A549 (cell line): Measurements from ENCODE around the gene ANKRD11. TPM values are rescaled to one million over a fixed set of nuclear protein-coding genes. Genes with fewer than 3 reads are reported as not detected.
"Not testable (repeated sequence)": the region's sequence is repeated elsewhere in the genome, so short reads cannot be mapped to it uniquely, and the experiment has no call there.

Source experiments
- ATAC-seq, 2 experiments: fragments of 200-7000 bp in 1 of 2; fragments of >200 bp in 1 of 2; cut with Nextera tagmentation in 1 of 2; cut with Tn5 transposase in 1 of 2; 3 replicates each; pipeline versions ENCODE4 v1.8.0 to v1.9.1; 2018 to 2020; ENCODE audit warnings: mild to moderate bottlenecking in 1 of 2, moderate library complexity in 1 of 2
- CTCF ChIA-PET: fragments of 300-600 bp; sonication (Branson Sonifier 250); formaldehyde crosslinking; extraction: SDS; loops from one replicate; lab custom pipeline; 2021; ENCODE audit warnings: antibody characterized with exemption, inconsistent platforms; lab: Yijun Ruan, JAX
- POLR2A ChIA-PET: fragments of 350-600 bp; formaldehyde crosslinking; extraction: SDS; loops from one replicate; lab custom pipeline; 2021; ENCODE audit warnings: antibody characterized with exemption, inconsistent platforms; lab: Yijun Ruan, JAX
- DNase-seq, 2 experiments: peaks; one replicate each; pipeline versions ENCODE4 v3.0.0 to v3.0.0-alpha.2; 2011 to 2016; ENCODE audit warnings: low read depth in 1 of 2, low spot score in 1 of 2
- FAIRE-seq: peaks from 2 replicates; lab custom pipeline; 2011; peaks lifted over from hg19 to GRCh38; lab: Jason Lieb, UNC
- H3K27ac ChIP-seq, 2 experiments: fragments of >200 bp; sonication (Bioruptor Twin); formaldehyde crosslinking; 3 replicates each; pipeline ENCODE4 v1.5.1; 2016 to 2017
- H3K4me1 ChIP-seq: fragments of >200 bp; sonication (Bioruptor Twin); formaldehyde crosslinking; 3 replicates; pipeline ENCODE4 v1.6.1; 2016
- H3K4me2 ChIP-seq: fragments of >200 bp; sonication (Bioruptor Twin); formaldehyde crosslinking; 3 replicates; pipeline ENCODE4 v1.6.1; 2016
- H3K4me3 ChIP-seq: fragments of >200 bp; sonication (Bioruptor Twin); formaldehyde crosslinking; 3 replicates; pipeline ENCODE4 v1.5.1; 2016
- H3K9me3 ChIP-seq: fragments of >200 bp; sonication (Bioruptor Twin); formaldehyde crosslinking; 3 replicates; pipeline ENCODE4 v1.6.1; 2016
- CBX8 ChIP-seq: fragments of 200-600 bp; sonication (generic); IDR thresholded peaks from 2 replicates; pipeline ENCODE4 v1.6.1; 2016
- CEBPB ChIP-seq, 2 experiments: fragments of >200 bp in 1 of 2; sonication (Bioruptor Twin) in 1 of 2; formaldehyde crosslinking in 1 of 2; IDR thresholded peaks; 2 replicates each; pipeline ENCODE4 v1.6.1; 2012 to 2016
- EHMT2 ChIP-seq: fragments of 200-600 bp; sonication (generic); IDR thresholded peaks from 2 replicates; pipeline ENCODE4 v1.6.1; 2016; ENCODE audit warnings: antibody characterized with exemption, low read depth, mild to moderate bottlenecking, moderate library complexity
- ESRRA ChIP-seq: fragments of 150-350 bp; IDR thresholded peaks from 2 replicates; pipeline ENCODE4 v1.6.1; 2014; ENCODE audit warnings: mild to moderate bottlenecking, low read length, borderline replicate concordance
- GATA3 ChIP-seq: IDR thresholded peaks from 2 replicates; pipeline ENCODE4 v1.6.1; 2012; ENCODE audit warnings: borderline replicate concordance
- HOXA7 ChIP-seq: fragments of 250-450 bp; sonication (Bioruptor Pico); IDR thresholded peaks from 2 replicates; pipeline ENCODE4 v1.5.0; 2020; ENCODE audit warnings: mild to moderate bottlenecking, moderate library complexity
- HOXB13 ChIP-seq: fragments of 250-450 bp; sonication (Bioruptor Pico); IDR thresholded peaks from 2 replicates; pipeline ENCODE4 v1.5.0; 2020; ENCODE audit warnings: low read depth, mild to moderate bottlenecking, moderate library complexity
- JUNB ChIP-seq: fragments of >200 bp; sonication (Bioruptor Twin); formaldehyde crosslinking; IDR thresholded peaks from 2 replicates; pipeline ENCODE4 v1.6.1; 2016
- NFE2L2 ChIP-seq: fragments of 150-350 bp; conservative IDR thresholded peaks from 2 replicates; pipeline ENCODE4 v1.6.1; 2014; ENCODE audit warnings: low read length
- NPAS2 ChIP-seq: fragments of 250-450 bp; sonication (Bioruptor Pico); IDR thresholded peaks from 2 replicates; pipeline ENCODE4 v1.8.0; 2022; ENCODE audit warnings: mild to moderate bottlenecking, moderate library complexity, borderline replicate concordance
- NR3C1 ChIP-seq: fragments of >200 bp; sonication (Bioruptor Twin); formaldehyde crosslinking; IDR thresholded peaks from 3 replicates; pipeline ENCODE4 v1.6.1; 2017
- PHF8 ChIP-seq: fragments of 200-600 bp; sonication (generic); IDR thresholded peaks from 2 replicates; pipeline ENCODE4 v1.6.1; 2016; ENCODE audit warnings: low read depth, mild to moderate bottlenecking, antibody characterized with exemption, moderate library complexity, borderline replicate concordance
- RAD21 ChIP-seq, 2 experiments: fragments of >200 bp in 1 of 2; sonication (Bioruptor Twin) in 1 of 2; formaldehyde crosslinking in 1 of 2; IDR thresholded peaks in 1 of 2; conservative IDR thresholded peaks in 1 of 2; 2 replicates in 1 of 2; 3 replicates in 1 of 2; pipeline ENCODE4 v1.6.1; 2012 to 2018; ENCODE audit warnings: inconsistent platforms in 1 of 2
- RARB ChIP-seq: fragments of 250-450 bp; sonication (Bioruptor Pico); IDR thresholded peaks from 2 replicates; pipeline ENCODE4 v1.8.0; 2021; ENCODE audit warnings: mild to moderate bottlenecking, moderate library complexity
- SREBF2 ChIP-seq: fragments of 450-650 bp; IDR thresholded peaks from 2 replicates; pipeline ENCODE4 v1.6.1; 2014; ENCODE audit warnings: mild to moderate bottlenecking, moderate library complexity
- TP53 ChIP-seq: fragments of 250-450 bp; sonication (Bioruptor Pico); IDR thresholded peaks from 2 replicates; pipeline ENCODE4 v1.5.0; 2021; ENCODE audit warnings: mild to moderate bottlenecking, moderate library complexity
- ZSCAN20 ChIP-seq: fragments of 250-450 bp; sonication (Bioruptor Pico); IDR thresholded peaks from 2 replicates; pipeline ENCODE4 v1.8.0; 2022; ENCODE audit warnings: mild to moderate bottlenecking, moderate library complexity
- WGBS: methylation state at CpG from one replicate; pipeline ENCODE4 v1.1.6; 2017; ENCODE audit errors: missing lambda C conversion rate; 5-methylcytosine and 5-hydroxymethylcytosine counted together
- polyA plus RNA-seq, 4 experiments: library from polyadenylated mRNA; depleted of rRNA in 3 of 4; stranded (reverse); fragments of >200 nt; fragmentation: RNase III in 1 of 4; extraction: RNeasy Plus Mini Kit Qiagen cat#74134 plus additional on column Dnase treatment in 1 of 4; gene quantifications; 2 replicates in 3 of 4; 3 replicates in 1 of 4; pipeline ENCODE4 v1.2.3, GENCODE V29; 2011 to 2017
- TF ChIP-seq, protein P1 (sequence below): fragments of >200 bp; sonication (Bioruptor Twin); formaldehyde crosslinking; IDR thresholded peaks from 3 replicates; pipeline ENCODE4 v1.5.1; 2016
- TF ChIP-seq, protein P2 (sequence below): IDR thresholded peaks from 2 replicates; pipeline ENCODE4 v1.6.1; 2012
- TF ChIP-seq, protein P3 (sequence below): IDR thresholded peaks from 2 replicates; pipeline ENCODE4 v1.6.1; 2012; ENCODE audit warnings: low read depth, borderline replicate concordance

The ANKRD11 gene
- polyA plus RNA-seq, 2 of the 4 experiments (the other 2 are of a cell fraction): 53.6 to 54.9 TPM

DNA sequence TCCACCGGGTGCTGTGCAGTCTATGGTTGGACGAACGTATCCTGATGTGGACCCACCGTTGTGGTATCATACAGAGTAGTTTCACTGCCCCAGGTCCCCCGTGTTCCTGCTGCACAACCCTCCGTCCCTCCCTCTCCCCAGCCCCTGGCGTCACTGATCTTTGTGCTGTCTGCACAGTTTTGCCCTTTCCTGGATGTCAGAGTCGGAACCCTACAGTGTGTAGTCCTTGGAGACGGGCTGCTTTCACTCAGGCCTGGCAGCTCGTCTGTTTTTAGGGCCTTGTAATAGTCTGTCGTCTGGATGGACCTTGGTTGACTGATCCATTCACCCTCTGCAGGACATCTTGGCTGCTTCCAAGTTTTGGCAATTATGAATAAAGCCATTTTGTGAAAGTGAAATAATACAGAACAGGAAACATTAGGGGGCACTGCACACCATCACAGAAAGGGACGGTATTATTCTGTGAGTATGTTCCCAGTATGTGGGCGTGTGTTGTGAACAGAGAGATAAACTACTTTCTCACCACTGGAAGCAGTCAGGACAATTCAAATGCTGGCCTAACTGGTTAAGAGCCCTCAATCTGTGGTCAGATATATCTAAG, 156.9 kb downstream of the ANKRD11 start:
- peak overlapping the region; percentile 24; the same call in 1 of the 3 replicates for H3K4me2 ChIP-seq
- FAIRE-seq, POLR2A ChIA-PET, H3K9me3 ChIP-seq, H3K4me3 ChIP-seq: not testable (repeated sequence)
- DNase-seq (peak; percentile 65 to 74), ATAC-seq (peak; percentile 55 to 78; a peak in 5 of 6 replicates)
- TF ChIP-seq, protein P1, sequence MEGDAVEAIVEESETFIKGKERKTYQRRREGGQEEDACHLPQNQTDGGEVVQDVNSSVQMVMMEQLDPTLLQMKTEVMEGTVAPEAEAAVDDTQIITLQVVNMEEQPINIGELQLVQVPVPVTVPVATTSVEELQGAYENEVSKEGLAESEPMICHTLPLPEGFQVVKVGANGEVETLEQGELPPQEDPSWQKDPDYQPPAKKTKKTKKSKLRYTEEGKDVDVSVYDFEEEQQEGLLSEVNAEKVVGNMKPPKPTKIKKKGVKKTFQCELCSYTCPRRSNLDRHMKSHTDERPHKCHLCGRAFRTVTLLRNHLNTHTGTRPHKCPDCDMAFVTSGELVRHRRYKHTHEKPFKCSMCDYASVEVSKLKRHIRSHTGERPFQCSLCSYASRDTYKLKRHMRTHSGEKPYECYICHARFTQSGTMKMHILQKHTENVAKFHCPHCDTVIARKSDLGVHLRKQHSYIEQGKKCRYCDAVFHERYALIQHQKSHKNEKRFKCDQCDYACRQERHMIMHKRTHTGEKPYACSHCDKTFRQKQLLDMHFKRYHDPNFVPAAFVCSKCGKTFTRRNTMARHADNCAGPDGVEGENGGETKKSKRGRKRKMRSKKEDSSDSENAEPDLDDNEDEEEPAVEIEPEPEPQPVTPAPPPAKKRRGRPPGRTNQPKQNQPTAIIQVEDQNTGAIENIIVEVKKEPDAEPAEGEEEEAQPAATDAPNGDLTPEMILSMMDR: peak; percentile 45
- TF ChIP-seq RAD21 (conservative IDR thresholded peaks at IDR 0.05 in 1 of 2, IDR thresholded peaks at IDR 0.05 in 1 of 2): peak; percentile 62 to 82
- peak overlapping the region in 1 of 2 experiments; percentile 6; a peak in 3 of 6 replicates for H3K27ac ChIP-seq
- 66% methylated on average over 12 of the region's 13 CpGs for WGBS
- CTCF ChIA-PET: interaction anchor here (0.7 to 2.7 kb wide), 7 partner anchors 12 to 134 kb away, joined by 3 to 12 read pairs (median 4); no protein-coding TSS in a partner anchor
- H3K4me1 ChIP-seq: peaks cover 67% of the 10 kb centered on the region

DNA sequence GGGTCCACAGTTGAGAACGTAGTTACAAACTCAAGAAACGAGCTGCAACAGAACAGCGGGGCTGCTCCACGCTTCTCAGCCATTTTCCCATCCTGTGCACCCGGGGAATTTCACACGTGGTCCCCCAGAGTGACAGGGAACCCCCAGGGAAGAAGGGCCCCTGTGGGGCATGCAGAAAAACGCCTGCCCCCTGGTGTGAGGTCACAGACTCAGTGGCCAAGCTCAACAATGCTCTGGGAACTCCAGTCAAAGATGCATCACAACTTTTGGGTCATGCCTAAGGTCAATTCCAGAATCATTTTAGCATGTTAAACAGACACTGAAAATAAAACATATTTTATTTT, 157.5 kb downstream of the ANKRD11 start:
- DNase-seq (no peak), ATAC-seq (no peak), FAIRE-seq (no peak)
- Histone ChIP-seq H3K4me3 (no peak overlapping the region), H3K27ac (peak overlapping the region in 1 of 2 experiments; percentile 41; a peak in 3 of 6 replicates), H3K9me3 (no peaks in the 10 kb centered on the region), H3K4me1 (peaks cover 70% of the 10 kb centered on the region), H3K4me2 (no peak overlapping the region)
- TF ChIP-seq PHF8 (no peak), NFE2L2 (no peak), TP53 (CRISPR knock-in tag) (no peak), ESRRA (no peak), CBX8 (no peak), HOXA7 (CRISPR knock-in tag) (no peak), GATA3 (no peak), SREBF2 (no peak), ZSCAN20 (CRISPR knock-in tag) (no peak)
- TF ChIP-seq, protein P2, sequence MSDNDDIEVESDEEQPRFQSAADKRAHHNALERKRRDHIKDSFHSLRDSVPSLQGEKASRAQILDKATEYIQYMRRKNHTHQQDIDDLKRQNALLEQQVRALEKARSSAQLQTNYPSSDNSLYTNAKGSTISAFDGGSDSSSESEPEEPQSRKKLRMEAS: no peak
- TF ChIP-seq, protein P1: no peak
- TF ChIP-seq, protein P3, sequence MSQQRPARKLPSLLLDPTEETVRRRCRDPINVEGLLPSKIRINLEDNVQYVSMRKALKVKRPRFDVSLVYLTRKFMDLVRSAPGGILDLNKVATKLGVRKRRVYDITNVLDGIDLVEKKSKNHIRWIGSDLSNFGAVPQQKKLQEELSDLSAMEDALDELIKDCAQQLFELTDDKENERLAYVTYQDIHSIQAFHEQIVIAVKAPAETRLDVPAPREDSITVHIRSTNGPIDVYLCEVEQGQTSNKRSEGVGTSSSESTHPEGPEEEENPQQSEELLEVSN: no peak
- ChIA-PET POLR2A (no interaction called here), CTCF (interaction anchor here (0.7 to 2.0 kb wide), 6 partner anchors 12 to 134 kb away, joined by 3 to 8 read pairs (median 4); no protein-coding TSS in a partner anchor)
- WGBS: 65% methylated on average over 7 of the region's 7 CpGs

DNA sequence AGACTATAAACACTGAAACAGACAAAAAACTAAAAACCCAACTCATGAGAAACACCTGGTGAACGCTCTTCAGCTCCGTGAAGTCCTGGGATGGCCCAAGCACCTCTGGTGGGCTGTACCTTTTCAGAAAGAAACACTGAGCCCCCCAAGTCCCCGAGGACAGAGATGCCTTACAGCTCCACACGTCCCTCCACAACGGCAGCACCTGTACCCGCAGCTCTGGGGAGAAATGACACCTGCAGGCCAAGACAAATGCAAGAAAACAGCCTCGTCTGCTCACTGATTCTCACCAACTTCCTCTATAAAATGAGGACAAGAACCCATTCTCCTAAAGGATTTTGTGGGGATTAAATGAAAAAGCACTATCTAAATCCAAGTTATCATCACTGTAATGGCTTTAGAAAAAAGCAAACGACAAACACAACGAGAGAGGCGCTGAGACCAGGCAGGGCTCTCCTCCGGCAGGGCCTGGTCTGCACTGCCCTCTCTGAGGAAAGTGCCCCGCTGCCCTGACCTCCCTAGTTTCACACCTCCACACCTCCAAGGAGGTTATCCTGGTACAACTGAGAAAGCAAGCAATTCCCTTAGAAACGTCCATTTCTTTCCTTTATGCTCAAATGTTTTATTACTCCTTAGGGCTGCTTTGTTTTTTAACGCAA, 158.0 kb downstream of the ANKRD11 start:
- FAIRE-seq: no peak
- no peak overlapping the region for H3K4me3 ChIP-seq
- TF ChIP-seq NR3C1 (no peak), CEBPB (IDR thresholded peaks at IDR 0.05) (no peak), RARB (CRISPR knock-in tag) (no peak), EHMT2 (no peak), HOXB13 (CRISPR knock-in tag) (no peak), NPAS2 (CRISPR knock-in tag) (no peak), JUNB (no peak)
- TF ChIP-seq, protein P3: no peak
- H3K4me1 ChIP-seq: peaks cover 75% of the 10 kb centered on the region
- H3K9me3 ChIP-seq: no peaks in the 10 kb centered on the region
- H3K4me2 ChIP-seq: no peak overlapping the region
- DNase-seq: no peak
- POLR2A ChIA-PET: no interaction called here
- 73% methylated on average over 14 of the region's 14 CpGs for WGBS
- ATAC-seq: no peak
- CTCF ChIA-PET: interaction anchor here (1.1 to 1.8 kb wide), 3 partner anchors 17 to 135 kb away, joined by 3 to 4 read pairs (median 4); no protein-coding TSS in a partner anchor
- peak overlapping the region in 1 of 2 experiments; percentile 41; a peak in 3 of 6 replicates for H3K27ac ChIP-seq
